HFF-Myc (cell line): ENCODE measurements around the gene BOC.
A peak's percentile ranks its signal among the peaks of the same experiment; 100 is the strongest.
"Not testable (repeated sequence)": the region's sequence is repeated elsewhere in the genome, so short reads cannot be mapped to it uniquely, and the experiment has no call there.

Experiments used
- DNase-seq: peaks from one replicate; pipeline ENCODE4 v3.0.0-alpha.2; 2011; ENCODE audit warnings: low read depth; ENCODE audit errors: extremely low read depth
- H3K4me3 ChIP-seq: replicated peaks from 2 replicates; pipeline ENCODE4 v1.5.1; 2011; ENCODE audit warnings: low read depth, mild to moderate bottlenecking, control low read depth, low read length
- CTCF ChIP-seq: IDR thresholded peaks from 2 replicates; pipeline ENCODE4 v1.5.1; 2012; ENCODE audit warnings: mild to moderate bottlenecking, low read depth, low read length, control low read depth; ENCODE audit errors: missing control alignments

Gene BOC

GRCh38 chr3:113166719-113167492 is 44.5 kb upstream of the BOC start:
- peak; percentile 65 for DNase-seq
- peak overlapping the region; percentile 20 for H3K4me3 ChIP-seq
- no peak for TF ChIP-seq CTCF

GRCh38 chr3:113167825-113168801 is 43.2 kb upstream of the BOC start:
- H3K4me3 ChIP-seq: no peak overlapping the region
- no peak for DNase-seq
- TF ChIP-seq CTCF: no peak

- TF ChIP-seq CTCF: no peak
- no peak overlapping the region for H3K4me3 ChIP-seq
- DNase-seq: no peak
Observed at GRCh38 chr3:113169891-113170452, 41.4 kb upstream of the BOC start.

- no peak overlapping the region for H3K4me3 ChIP-seq
- no peak for TF ChIP-seq CTCF
- no peak for DNase-seq
Observed at GRCh38 chr3:113170771-113171170, 40.6 kb upstream of the BOC start.

GRCh38 chr3:113171675-113172300 is 39.6 kb upstream of the BOC start:
- DNase-seq, H3K4me3 ChIP-seq: not testable (repeated sequence)

GRCh38 chr3:113173102-113173501 is 38.3 kb upstream of the BOC start:
- no peak for TF ChIP-seq CTCF
- DNase-seq: no peak
- H3K4me3 ChIP-seq: no peak overlapping the region
